Amniotic stem cell (primary cell): Measurements from ENCODE around the gene GRIK4.

Experiments used
- DNase-seq: peaks from one replicate; lab custom pipeline; 2025; lab: John Stamatoyannopoulos, UW

Gene GRIK4

GRCh38 chr11:120549346-120549745, 37.8 kb downstream of the GRIK4 start:
- no peak for DNase-seq

GRCh38 chr11:120550007-120550406, 38.5 kb downstream of the GRIK4 start:
- no peak for DNase-seq

- DNase-seq, result no peak
These were observed 39.6 kb downstream of the GRIK4 start for GRCh38 chr11:120551191-120551590.

- DNase-seq, result no peak
These were observed 43.4 kb downstream of the GRIK4 start for GRCh38 chr11:120554766-120555432.

GRCh38 chr11:120555433-120555773, 43.9 kb downstream of the GRIK4 start:
- DNase-seq, result no peak

- DNase-seq, result no peak
These were observed 45.2 kb downstream of the GRIK4 start for GRCh38 chr11:120556797-120557196.

- no peak for DNase-seq
These were observed 47.3 kb downstream of the GRIK4 start for GRCh38 chr11:120558744-120559431.

GRCh38 chr11:120561286-120561685, 49.7 kb downstream of the GRIK4 start:
- DNase-seq, result no peak

- DNase-seq, result no peak
These were observed 51.4 kb downstream of the GRIK4 start for GRCh38 chr11:120562806-120563425.

- no peak for DNase-seq
These were observed 52.4 kb downstream of the GRIK4 start for GRCh38 chr11:120563703-120564572.

- no peak for DNase-seq
These were observed 53.2 kb downstream of the GRIK4 start for GRCh38 chr11:120564573-120565311.

- no peak for DNase-seq
These were observed 54.1 kb downstream of the GRIK4 start for GRCh38 chr11:120565466-120566155.

- DNase-seq, result no peak
These were observed 54.6 kb downstream of the GRIK4 start for GRCh38 chr11:120566176-120566575.

GRCh38 chr11:120568572-120569307, 57.2 kb downstream of the GRIK4 start:
- DNase-seq, result no peak

GRCh38 chr11:120569861-120570260, 58.3 kb downstream of the GRIK4 start:
- no peak for DNase-seq

GRCh38 chr11:120571476-120571875, 59.9 kb downstream of the GRIK4 start:
- DNase-seq, result no peak

GRCh38 chr11:120573756-120574354, 62.3 kb downstream of the GRIK4 start:
- no peak for DNase-seq

GRCh38 chr11:120574876-120575275, 63.3 kb downstream of the GRIK4 start:
- no peak for DNase-seq

GRCh38 chr11:120575461-120575860, 63.9 kb downstream of the GRIK4 start:
- no peak for DNase-seq

GRCh38 chr11:120576606-120577005, 65.1 kb downstream of the GRIK4 start:
- DNase-seq, result no peak
